Calu3 (cell line): ENCODE data around the gene GTPBP3. TPM values are rescaled to one million over a fixed set of nuclear protein-coding genes. Genes with fewer than 3 reads are reported as not detected.

ENCODE experiments used
- BruUV-seq: library from RNA; stranded (reverse); fragments of 400-500 nt; replicated peaks from 2 replicates; lab custom pipeline; 2021; lab: Mats Ljungman, UMichigan
- CTCF ChIA-PET: fragments of 300-600 bp; sonication (Branson Sonifier 250); formaldehyde crosslinking; loops from one replicate; lab custom pipeline; 2022; ENCODE audit warnings: antibody characterized with exemption; lab: Charles Lee
- DNase-seq: peaks from one replicate; pipeline ENCODE4 v3.0.0; 2022
- H3K27ac Mint-ChIP-seq: one replicate; pipeline ENCODE4 v1.8.0; 2022; ENCODE audit warnings: mixed read lengths; ENCODE audit not compliant: unreplicated experiment
- H3K27me3 Mint-ChIP-seq: one replicate; pipeline ENCODE4 v1.8.0; 2022; ENCODE audit warnings: mixed read lengths; ENCODE audit not compliant: unreplicated experiment
- H3K36me3 Mint-ChIP-seq: one replicate; pipeline ENCODE4 v1.8.0; 2022; ENCODE audit warnings: mild to moderate bottlenecking, moderate library complexity, mixed read lengths; ENCODE audit not compliant: insufficient read depth, unreplicated experiment
- H3K4me1 Mint-ChIP-seq: one replicate; pipeline ENCODE4 v1.8.0; 2022; ENCODE audit warnings: mild to moderate bottlenecking, low read depth, mixed read lengths; ENCODE audit not compliant: unreplicated experiment
- H3K4me3 Mint-ChIP-seq: one replicate; pipeline ENCODE4 v1.8.0; 2022; ENCODE audit warnings: mild to moderate bottlenecking, low read depth, moderate library complexity, mixed read lengths; ENCODE audit not compliant: unreplicated experiment
- H3K9me3 Mint-ChIP-seq: one replicate; pipeline ENCODE4 v1.8.0; 2022; ENCODE audit warnings: low read depth, mixed read lengths; ENCODE audit not compliant: unreplicated experiment
- intact Hi-C: fragments of 100-400 bp; cut with micrococcal nuclease; formaldehyde crosslinking; loops from one replicate; pipeline ENCODE4 v1.10.0; 2022; ENCODE audit not compliant: unreplicated experiment
- total RNA-seq: library from RNA; stranded (reverse); gene quantifications from 2 replicates; pipeline ENCODE4 v1.2.3, GENCODE V29; 2022
- TF ChIP-seq, protein P1 (sequence below): fragments of 200-600 bp; IDR thresholded peaks from one replicate; pipeline ENCODE4 v1.8.0; 2022; ENCODE audit warnings: antibody characterized with exemption; ENCODE audit not compliant: unreplicated experiment

Gene GTPBP3
- total RNA-seq, 1 experiment from 2014 or later: 40.9 TPM

DNA sequence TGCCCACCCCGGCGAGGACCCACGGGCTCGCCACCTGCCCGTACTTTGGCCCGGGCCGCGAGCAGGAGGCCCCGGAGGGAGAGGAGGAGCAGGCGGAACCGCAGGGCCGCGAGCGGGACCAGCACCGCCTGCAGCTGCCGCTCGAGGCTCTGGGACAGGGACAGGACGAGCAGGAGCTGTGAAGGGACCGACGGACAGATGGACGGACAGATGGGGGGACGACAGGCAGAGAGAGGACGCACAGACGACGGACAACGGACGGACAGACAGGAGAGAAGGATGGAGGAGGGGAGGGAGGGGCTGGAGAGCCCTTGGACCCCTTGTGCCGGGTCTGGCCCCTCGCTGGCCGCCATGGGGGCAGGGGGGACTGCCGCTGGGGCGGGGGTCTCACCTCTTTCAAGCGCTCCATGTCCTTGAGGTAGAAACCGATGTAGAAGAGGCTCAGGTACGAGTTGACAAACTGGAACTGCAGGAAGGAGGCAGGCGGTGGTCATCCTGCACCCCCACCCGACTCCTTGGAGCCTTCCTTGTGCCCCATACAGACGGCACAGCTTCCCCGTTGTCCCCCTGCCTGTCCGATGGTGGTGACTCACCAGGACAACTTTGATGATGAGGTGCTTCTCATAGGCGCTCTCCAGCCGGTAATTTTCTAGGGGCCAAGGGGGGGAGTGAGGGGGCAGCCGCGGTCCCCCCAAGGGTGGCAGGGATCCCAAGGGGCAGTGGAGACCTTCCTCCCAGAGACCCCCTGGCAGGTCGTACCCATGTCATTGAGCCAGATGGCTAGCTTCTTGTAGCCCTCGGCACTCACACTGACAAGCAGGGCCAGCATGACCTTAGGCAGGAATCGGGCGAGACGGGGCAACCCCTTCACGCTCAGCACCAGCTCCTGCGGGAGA, 7.7 kb upstream of the GTPBP3 start:
- no peak for DNase-seq
- TF ChIP-seq, protein P1, sequence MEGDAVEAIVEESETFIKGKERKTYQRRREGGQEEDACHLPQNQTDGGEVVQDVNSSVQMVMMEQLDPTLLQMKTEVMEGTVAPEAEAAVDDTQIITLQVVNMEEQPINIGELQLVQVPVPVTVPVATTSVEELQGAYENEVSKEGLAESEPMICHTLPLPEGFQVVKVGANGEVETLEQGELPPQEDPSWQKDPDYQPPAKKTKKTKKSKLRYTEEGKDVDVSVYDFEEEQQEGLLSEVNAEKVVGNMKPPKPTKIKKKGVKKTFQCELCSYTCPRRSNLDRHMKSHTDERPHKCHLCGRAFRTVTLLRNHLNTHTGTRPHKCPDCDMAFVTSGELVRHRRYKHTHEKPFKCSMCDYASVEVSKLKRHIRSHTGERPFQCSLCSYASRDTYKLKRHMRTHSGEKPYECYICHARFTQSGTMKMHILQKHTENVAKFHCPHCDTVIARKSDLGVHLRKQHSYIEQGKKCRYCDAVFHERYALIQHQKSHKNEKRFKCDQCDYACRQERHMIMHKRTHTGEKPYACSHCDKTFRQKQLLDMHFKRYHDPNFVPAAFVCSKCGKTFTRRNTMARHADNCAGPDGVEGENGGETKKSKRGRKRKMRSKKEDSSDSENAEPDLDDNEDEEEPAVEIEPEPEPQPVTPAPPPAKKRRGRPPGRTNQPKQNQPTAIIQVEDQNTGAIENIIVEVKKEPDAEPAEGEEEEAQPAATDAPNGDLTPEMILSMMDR: no peak
- Mint-ChIP-seq H3K9me3 (no peaks in the 10 kb centered on the region), H3K36me3 (peaks cover 18% of the 10 kb centered on the region), H3K27ac (peak overlapping the region; percentile 23), H3K4me3 (no peak overlapping the region), H3K4me1 (no peaks in the 10 kb centered on the region), H3K27me3 (no peaks in the 10 kb centered on the region)
- intact Hi-C loops: no loop called here
- BruUV-seq: no TSS peak
- CTCF ChIA-PET: no interaction called here

DNA sequence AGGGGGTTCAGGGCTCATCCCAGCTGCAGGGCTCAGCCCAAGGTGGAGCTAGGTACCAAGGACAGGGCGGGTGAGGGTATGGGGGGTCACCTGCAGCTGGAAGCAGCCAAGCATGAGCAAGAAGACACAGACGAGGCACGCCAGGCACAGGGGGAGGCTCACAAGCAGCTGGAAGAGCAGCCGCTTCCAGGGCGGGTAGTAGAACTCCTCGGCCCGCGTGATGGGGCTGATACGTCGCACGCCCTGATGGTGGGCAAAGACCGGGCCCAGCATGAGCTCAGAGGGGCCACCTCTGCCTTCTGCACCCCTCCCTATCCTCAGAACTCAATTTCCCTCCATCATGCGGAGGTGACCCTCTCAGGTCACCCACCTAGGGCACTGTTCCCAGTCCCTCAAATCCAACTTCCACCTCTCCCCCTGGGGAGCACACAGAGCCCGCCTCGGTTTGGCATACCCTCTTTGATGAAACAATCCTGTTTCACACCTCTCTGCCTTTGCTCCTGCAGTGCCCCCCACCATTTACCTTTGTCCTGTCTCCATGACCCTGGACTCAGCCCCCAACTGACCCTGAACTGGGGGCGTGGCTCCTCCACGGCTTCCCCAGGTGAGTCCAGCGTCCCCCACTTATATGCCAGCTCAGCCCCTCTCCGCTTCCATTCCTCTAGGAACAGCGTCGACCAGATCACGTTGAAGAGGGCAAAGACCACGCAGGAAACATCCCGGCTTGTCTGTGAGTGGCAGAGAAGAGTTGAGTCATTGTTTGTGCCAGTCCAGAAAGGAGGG, 6.9 kb upstream of the GTPBP3 start:
- H3K27me3 Mint-ChIP-seq: no peaks in the 10 kb centered on the region
- BruUV-seq: no TSS peak
- no peak overlapping the region for H3K4me3 Mint-ChIP-seq
- CTCF ChIA-PET: interaction anchor here (0.5 kb wide), 1 partner anchor 110 kb away, joined by 5 read pairs; no protein-coding TSS in a partner anchor
- no peaks in the 10 kb centered on the region for H3K4me1 Mint-ChIP-seq
- no peaks in the 10 kb centered on the region for H3K9me3 Mint-ChIP-seq
- TF ChIP-seq, protein P1: no peak
- H3K27ac Mint-ChIP-seq: no peak overlapping the region
- no peak for DNase-seq
- H3K36me3 Mint-ChIP-seq: peaks cover 22% of the 10 kb centered on the region
- intact Hi-C loops: no loop called here

- Mint-ChIP-seq H3K4me3 (no peak overlapping the region), H3K4me1 (no peaks in the 10 kb centered on the region), H3K36me3 (peaks cover 22% of the 10 kb centered on the region), H3K27ac (no peak overlapping the region), H3K9me3 (no peaks in the 10 kb centered on the region), H3K27me3 (no peaks in the 10 kb centered on the region)
- intact Hi-C loops: no loop called here
- no peak for DNase-seq
- TF ChIP-seq, protein P1: no peak
- no TSS peak for BruUV-seq
- CTCF ChIA-PET: no interaction called here
Observed at GRCh38 chr19:17331045-17331558, 6.3 kb upstream of the GTPBP3 start.

GRCh38 chr19:17332360-17332676, 5.0 kb upstream of the GTPBP3 start:
- no peaks in the 10 kb centered on the region for H3K27me3 Mint-ChIP-seq
- H3K4me3 Mint-ChIP-seq: no peak overlapping the region
- DNase-seq: no peak
- TF ChIP-seq, protein P1: no peak
- CTCF ChIA-PET: interaction anchor here (0.6 to 2.4 kb wide), 4 partner anchors 9 to 27 kb away, joined by 5 to 8 read pairs (median 6); partner anchors contain the start of gene MRPL34
- peaks cover 33% of the 10 kb centered on the region for H3K36me3 Mint-ChIP-seq
- no peak overlapping the region for H3K27ac Mint-ChIP-seq
- intact Hi-C loops: no loop called here
- no peaks in the 10 kb centered on the region for H3K9me3 Mint-ChIP-seq
- BruUV-seq: no TSS peak
- H3K4me1 Mint-ChIP-seq: no peaks in the 10 kb centered on the region
